ENCODE measurements around the gene ITGB3. TPM values are rescaled to one million over a fixed set of nuclear protein-coding genes. Genes with fewer than 3 reads are reported as not detected.

The ITGB3 gene
- total and polyA plus RNA-seq, 9 of the 15 experiments (the other 6 are each of a cell fraction or from before 2014, with no cell fraction given): 0.08 to 2.6 (median 0.62) TPM; not detected in 1

GRCh38 chr17:47280072-47280811 is 26.6 kb downstream of the ITGB3 start (continued):
- TF ChIP-seq FOS (IDR thresholded peaks at IDR 0.05; ENCODE audit: extremely low read depth, insufficient read length): peak; percentile 6
- no peak for TF ChIP-seq POLR2AphosphoS2 (IDR thresholded peaks at IDR 0.05; ENCODE audit: low read length)
- TF ChIP-seq ARID1B (IDR thresholded peaks at IDR 0.05): peak; percentile 58
- peak; percentile 75 for TF ChIP-seq DPF2 (IDR thresholded peaks at IDR 0.05)
- no peak for TF ChIP-seq UBTF (IDR thresholded peaks at IDR 0.05; ENCODE audit: borderline replicate concordance in 1 of 2, low read depth in 2 of 2, low read length in 2 of 2)
- TF ChIP-seq ATF3 (IDR thresholded peaks at IDR 0.05): peak; percentile 92
- TF ChIP-seq ATF3 (CRISPR knock-in tag; conservative IDR thresholded peaks at IDR 0.05): no peak
- TF ChIP-seq CREBBP (IDR thresholded peaks at IDR 0.05; ENCODE audit: low read depth, low read length): no peak
- TF ChIP-seq KDM1A (IDR thresholded peaks at IDR 0.05): peak in 1 of 2 experiments; percentile 21; a peak in 1 of 4 replicates
- TF ChIP-seq MBD1 (CRISPR knock-in tag; IDR thresholded peaks at IDR 0.05): no peak
- TF ChIP-seq FOSL1 (tag; conservative IDR thresholded peaks at IDR 0.05): peak; percentile 78
